ENCODE data around the gene FTMT. TPM values are rescaled to one million over a fixed set of nuclear protein-coding genes. Genes with fewer than 3 reads are reported as not detected.

FTMT gene
- total RNA-seq, 1 experiment from 2014 or later, result not detected

DNA sequence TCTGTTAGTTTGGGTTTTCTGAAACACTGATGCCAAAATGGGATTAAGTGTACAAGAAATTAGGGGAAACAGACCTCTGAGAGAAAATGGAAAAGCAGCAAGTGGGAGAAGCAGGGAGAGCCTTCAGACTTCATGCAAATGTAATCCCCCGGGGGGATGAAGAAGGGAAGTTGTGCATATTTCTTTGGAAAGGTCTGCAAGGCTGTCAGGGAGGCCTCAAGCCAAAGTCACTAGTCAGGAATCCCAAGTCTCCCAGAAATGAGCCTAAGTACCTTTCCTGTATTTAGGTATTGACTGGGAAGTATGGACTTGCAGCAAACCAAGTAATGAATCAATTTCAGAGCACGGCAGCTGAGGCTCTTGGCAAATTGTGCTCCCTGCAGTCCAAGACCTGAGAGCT lies 2.2 kb downstream of the FTMT start:
- H3F3A ChIP-seq (ENCODE audit: low read length, unreplicated experiment), result no peaks in the 10 kb centered on the region
- ATAC-seq, result no peak
- H3K4me3 ChIP-seq (ENCODE audit: low read length), result no peak overlapping the region
- H3K4me1 ChIP-seq (ENCODE audit: insufficient read depth, low read length), result no peaks in the 10 kb centered on the region
- no peak for TF ChIP-seq EZH2 (IDR thresholded peaks at IDR 0.05; ENCODE audit: low read length, unreplicated experiment)
- TF ChIP-seq EZH2phosphoT487 (IDR thresholded peaks at IDR 0.05; ENCODE audit: borderline replicate concordance, low read length), result no peak
- TF ChIP-seq, protein P1, sequence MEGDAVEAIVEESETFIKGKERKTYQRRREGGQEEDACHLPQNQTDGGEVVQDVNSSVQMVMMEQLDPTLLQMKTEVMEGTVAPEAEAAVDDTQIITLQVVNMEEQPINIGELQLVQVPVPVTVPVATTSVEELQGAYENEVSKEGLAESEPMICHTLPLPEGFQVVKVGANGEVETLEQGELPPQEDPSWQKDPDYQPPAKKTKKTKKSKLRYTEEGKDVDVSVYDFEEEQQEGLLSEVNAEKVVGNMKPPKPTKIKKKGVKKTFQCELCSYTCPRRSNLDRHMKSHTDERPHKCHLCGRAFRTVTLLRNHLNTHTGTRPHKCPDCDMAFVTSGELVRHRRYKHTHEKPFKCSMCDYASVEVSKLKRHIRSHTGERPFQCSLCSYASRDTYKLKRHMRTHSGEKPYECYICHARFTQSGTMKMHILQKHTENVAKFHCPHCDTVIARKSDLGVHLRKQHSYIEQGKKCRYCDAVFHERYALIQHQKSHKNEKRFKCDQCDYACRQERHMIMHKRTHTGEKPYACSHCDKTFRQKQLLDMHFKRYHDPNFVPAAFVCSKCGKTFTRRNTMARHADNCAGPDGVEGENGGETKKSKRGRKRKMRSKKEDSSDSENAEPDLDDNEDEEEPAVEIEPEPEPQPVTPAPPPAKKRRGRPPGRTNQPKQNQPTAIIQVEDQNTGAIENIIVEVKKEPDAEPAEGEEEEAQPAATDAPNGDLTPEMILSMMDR (conservative IDR thresholded peaks at IDR 0.05; ENCODE audit: low read depth, low read length), result no peak
- intact Hi-C loops (cut with micrococcal nuclease), result no loop called here
- H3K27me3 ChIP-seq (ENCODE audit: low read length), result peaks cover 16% of the 10 kb centered on the region
- no peaks in the 10 kb centered on the region for H3K79me2 ChIP-seq (ENCODE audit: low read length)
- H3K9ac ChIP-seq (ENCODE audit: low read length), result no peak overlapping the region
- DNase-seq, result no peak
- ChIA-PET CTCF (no interaction called here), POLR2A (ENCODE audit: unreplicated experiment) (no interaction called here)
- no peaks in the 10 kb centered on the region for H3K9me3 ChIP-seq (ENCODE audit: low read length)
- no peak overlapping the region for H3K4me2 ChIP-seq (ENCODE audit: low read length)
- no TSS peak for BruUV-seq (replicated peaks)
- no peak overlapping the region for H2AFZ ChIP-seq (ENCODE audit: low read length)
- no peaks in the 10 kb centered on the region for H3K9me2 ChIP-seq (replicated peaks; ENCODE audit: low read length)
- H3K27ac ChIP-seq (ENCODE audit: low read length), result no peak overlapping the region
- H4K20me1 ChIP-seq (ENCODE audit: low read length), result no peaks in the 10 kb centered on the region
- no peaks in the 10 kb centered on the region for H3K36me3 ChIP-seq (ENCODE audit: low read depth, low read length)

DNA sequence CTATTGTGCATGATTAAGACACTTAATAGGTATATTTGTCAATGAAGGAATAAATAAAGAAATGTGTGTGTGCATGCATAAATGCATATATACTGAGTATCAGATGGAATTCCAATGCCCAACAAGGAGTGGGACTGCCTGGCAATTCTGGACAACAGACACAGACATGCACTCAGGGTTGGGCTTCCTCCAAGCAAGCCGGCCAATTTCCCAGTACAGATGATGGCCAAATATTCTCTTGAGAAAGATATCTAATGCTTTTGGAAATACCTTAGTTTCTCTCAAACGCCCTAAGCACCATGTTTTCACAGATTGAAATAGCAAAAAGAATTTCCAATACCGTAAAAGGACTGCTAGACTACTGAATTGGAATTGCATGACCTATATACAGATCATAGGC lies 11.1 kb downstream of the FTMT start:
- no peaks in the 10 kb centered on the region for H3K36me3 ChIP-seq (ENCODE audit: low read depth, low read length)
- CTCF ChIA-PET, result no interaction called here

DNA sequence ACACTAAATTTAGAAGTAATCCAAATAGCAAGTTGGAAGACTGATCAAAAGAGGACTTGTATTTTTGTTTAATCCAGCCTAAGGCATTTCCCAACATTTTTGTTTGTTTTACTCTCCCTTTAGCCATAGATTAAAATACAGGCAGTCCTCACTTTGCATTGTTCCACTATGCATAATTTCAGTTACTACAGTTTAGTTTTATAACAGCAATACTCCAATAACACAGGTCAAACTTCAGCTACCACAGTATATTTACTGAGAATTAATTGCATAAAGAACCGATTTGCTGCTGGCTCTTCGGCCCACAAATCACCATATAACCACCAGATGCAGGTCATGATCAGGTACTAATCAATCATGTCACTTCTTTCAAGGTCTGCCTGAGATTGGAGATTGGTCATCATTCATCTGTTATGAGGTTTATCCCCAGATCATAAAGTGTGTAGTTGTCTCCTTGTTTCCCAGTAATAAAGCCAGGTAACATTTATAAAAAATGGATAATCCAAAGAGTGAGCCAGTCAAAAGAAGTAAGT lies 12.1 kb downstream of the FTMT start:
- no peaks in the 10 kb centered on the region for H3K36me3 ChIP-seq (ENCODE audit: low read depth, low read length)
- H3K4me3 ChIP-seq (ENCODE audit: low read length), result no peak overlapping the region
- no peaks in the 10 kb centered on the region for H3K4me1 ChIP-seq (ENCODE audit: insufficient read depth, low read length)
- no peak overlapping the region for H3K4me2 ChIP-seq (ENCODE audit: low read length)
- no peak overlapping the region for H3K27ac ChIP-seq (ENCODE audit: low read length)
- no TSS peak for BruUV-seq (replicated peaks)
- H3K79me2 ChIP-seq (ENCODE audit: low read length), result no peaks in the 10 kb centered on the region
- H4K20me1 ChIP-seq (ENCODE audit: low read length), result no peaks in the 10 kb centered on the region
- intact Hi-C loops (cut with micrococcal nuclease), result no loop called here
- no peak overlapping the region for H3K9ac ChIP-seq (ENCODE audit: low read length)
- 0 out of 2 replicates have a peak, but pooled peaks cover 22% of the 10 kb centered on the region for H3K27me3 ChIP-seq (ENCODE audit: low read length)
- H3K9me3 ChIP-seq (ENCODE audit: low read length), result no peaks in the 10 kb centered on the region
- no peaks in the 10 kb centered on the region for H3K9me2 ChIP-seq (replicated peaks; ENCODE audit: low read length)
- no peaks in the 10 kb centered on the region for H3F3A ChIP-seq (ENCODE audit: low read length, unreplicated experiment)
- CTCF ChIA-PET, result no interaction called here
- TF ChIP-seq EZH2phosphoT487 (IDR thresholded peaks at IDR 0.05; ENCODE audit: borderline replicate concordance, low read length), result no peak
- TF ChIP-seq EZH2 (IDR thresholded peaks at IDR 0.05; ENCODE audit: low read length, unreplicated experiment), result no peak
- TF ChIP-seq, protein P1 (conservative IDR thresholded peaks at IDR 0.05; ENCODE audit: low read depth, low read length), result no peak
- H2AFZ ChIP-seq (ENCODE audit: low read length), result no peak overlapping the region
- no peak for ATAC-seq
- no peak for DNase-seq
- POLR2A ChIA-PET (ENCODE audit: unreplicated experiment), result no interaction called here

More for the DNA sequence above, 11.1 kb downstream of the FTMT start:
- TF ChIP-seq EZH2 (IDR thresholded peaks at IDR 0.05; ENCODE audit: low read length, unreplicated experiment), result no peak
- no peaks in the 10 kb centered on the region for H3K4me1 ChIP-seq (ENCODE audit: insufficient read depth, low read length)
- H3K4me3 ChIP-seq (ENCODE audit: low read length), result no peak overlapping the region
- H3K9ac ChIP-seq (ENCODE audit: low read length), result no peak overlapping the region
- POLR2A ChIA-PET (ENCODE audit: unreplicated experiment), result no interaction called here
- H3K27ac ChIP-seq (ENCODE audit: low read length), result no peak overlapping the region
- no peak overlapping the region for H2AFZ ChIP-seq (ENCODE audit: low read length)
- DNase-seq (no peak), ATAC-seq (no peak)
- 0 out of 2 replicates have a peak, but pooled peaks cover 22% of the 10 kb centered on the region for H3K27me3 ChIP-seq (ENCODE audit: low read length)
- no TSS peak for BruUV-seq (replicated peaks)
- intact Hi-C loops (cut with micrococcal nuclease), result no loop called here
- H3F3A ChIP-seq (ENCODE audit: low read length, unreplicated experiment), result no peaks in the 10 kb centered on the region
- no peaks in the 10 kb centered on the region for H3K9me2 ChIP-seq (replicated peaks; ENCODE audit: low read length)
- H4K20me1 ChIP-seq (ENCODE audit: low read length), result no peaks in the 10 kb centered on the region
- H3K9me3 ChIP-seq (ENCODE audit: low read length), result no peaks in the 10 kb centered on the region
- H3K79me2 ChIP-seq (ENCODE audit: low read length), result no peaks in the 10 kb centered on the region
- no peak overlapping the region for H3K4me2 ChIP-seq (ENCODE audit: low read length)

All from PC-3 (cell line).